Epithelial cell of prostate (primary cell): ENCODE data around the gene IL2RA.
"Not testable (repeated sequence)": the region's sequence is repeated elsewhere in the genome, so short reads cannot be mapped to it uniquely, and the experiment has no call there.

Source experiments
- DNase-seq: peaks from one replicate; pipeline ENCODE4 v3.0.0-alpha.2; 2011; ENCODE audit warnings: low read depth, low spot score
- H3K27ac ChIP-seq: fragments of 450-650 bp; 2 replicates; pipeline ENCODE4 v1.5.1; 2017; ENCODE audit warnings: mild to moderate bottlenecking

Gene IL2RA

DNA sequence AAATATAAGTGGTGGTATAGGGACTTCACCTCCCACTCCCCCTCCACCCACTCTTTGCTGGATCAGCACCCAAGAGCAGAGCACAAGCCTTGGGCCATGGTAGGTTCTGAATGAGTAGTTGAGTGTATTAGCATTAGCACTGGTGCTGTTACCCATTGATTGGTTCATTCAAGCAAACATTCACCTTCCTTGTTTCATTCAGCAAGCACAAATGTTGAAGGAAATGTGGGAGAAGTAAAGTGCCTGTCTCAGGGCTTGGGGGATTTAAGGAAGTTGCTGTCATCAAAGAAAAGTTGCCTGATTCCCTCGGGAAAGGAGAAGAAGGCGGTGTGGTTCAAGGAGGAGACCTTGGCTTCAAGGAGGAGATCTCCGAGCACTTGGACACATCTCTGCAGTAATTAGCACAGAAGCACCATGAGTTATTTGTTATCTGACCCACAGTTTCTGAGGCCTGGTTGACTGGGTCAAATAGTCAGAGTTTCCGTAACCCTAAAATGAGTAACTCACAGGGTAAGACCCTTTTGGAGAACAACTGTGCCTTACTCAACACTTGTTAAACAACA lies 17.3 kb downstream of the IL2RA start:
- no peak for DNase-seq
- H3K27ac ChIP-seq, result no peak overlapping the region

DNA sequence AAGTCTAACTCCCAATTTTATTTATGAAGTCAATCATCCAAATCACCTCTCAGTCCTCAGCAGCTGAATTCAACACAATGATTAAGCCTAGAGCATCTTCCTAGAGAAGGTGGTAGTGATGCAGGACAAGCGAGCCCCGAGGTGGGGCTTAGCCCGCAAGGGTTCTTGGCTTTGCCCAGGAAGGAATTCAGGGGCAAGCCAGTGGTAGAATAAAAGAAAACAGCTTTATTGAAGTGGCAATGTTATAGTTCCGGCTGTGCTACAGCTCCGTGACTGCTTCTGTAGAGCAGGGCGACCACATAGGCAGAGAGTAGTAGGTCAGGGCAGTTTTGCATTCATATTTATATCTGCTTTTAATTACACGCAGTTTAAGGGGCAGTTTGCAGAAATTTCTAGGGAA lies 18.1 kb downstream of the IL2RA start:
- no peak for DNase-seq
- H3K27ac ChIP-seq, result no peak overlapping the region

DNA sequence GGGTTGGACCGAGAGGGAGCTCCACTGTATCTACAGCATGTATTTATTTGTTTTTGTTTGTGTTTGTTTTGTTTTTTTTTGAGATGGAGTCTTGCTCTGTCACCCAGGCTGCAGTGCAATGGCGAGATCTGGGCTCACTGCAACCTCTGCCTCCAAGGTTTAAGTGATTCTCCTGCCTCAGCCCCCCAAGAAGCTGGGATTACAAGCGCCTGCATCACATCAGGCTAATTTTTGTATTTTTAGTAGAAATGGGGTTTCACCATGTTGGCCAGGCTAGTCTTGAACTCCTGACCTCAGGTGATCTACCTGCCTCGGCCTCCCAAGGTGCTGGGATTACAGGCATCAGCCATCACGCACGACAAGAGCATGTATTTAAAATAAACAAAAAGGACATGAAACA lies 18.8 kb downstream of the IL2RA start:
- not testable (repeated sequence) for H3K27ac ChIP-seq, DNase-seq

DNA sequence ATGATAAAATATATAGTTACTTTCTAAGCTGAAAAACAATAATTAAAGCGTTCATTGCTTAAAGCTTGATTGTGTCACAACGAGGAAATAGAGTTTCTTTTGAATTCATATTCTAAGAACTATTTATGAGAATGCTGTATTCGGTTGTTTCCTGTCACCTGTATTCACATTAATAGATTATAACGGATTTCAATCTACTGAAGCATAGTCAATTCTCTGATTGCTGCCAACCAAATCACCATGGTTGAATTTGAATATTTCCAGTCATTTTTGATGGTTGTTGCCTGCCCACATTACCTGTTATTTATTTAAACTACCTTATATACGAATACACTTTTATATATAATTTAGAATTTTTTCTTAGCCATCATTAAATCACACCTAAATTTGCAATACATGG lies 22.0 kb downstream of the IL2RA start:
- no peak overlapping the region for H3K27ac ChIP-seq

DNA sequence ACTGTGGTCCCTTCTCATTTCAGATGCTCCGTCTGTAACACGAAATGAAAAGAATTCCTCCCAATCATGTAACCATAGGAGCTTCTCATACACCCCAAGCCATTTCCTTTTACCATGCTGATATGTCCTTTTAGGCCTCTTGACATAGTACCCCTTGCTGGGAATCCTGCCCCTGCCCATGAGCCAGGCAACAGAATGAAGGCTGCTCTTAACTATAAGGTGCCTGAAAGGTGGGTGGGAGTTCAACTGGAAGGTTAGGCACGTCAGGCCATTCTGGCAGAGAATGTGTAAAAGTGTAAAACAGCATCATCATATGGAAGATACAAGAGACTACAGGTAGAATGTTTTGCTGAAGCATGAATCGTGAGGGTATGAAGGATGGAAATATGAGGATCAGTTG lies 22.5 kb downstream of the IL2RA start:
- DNase-seq, result no peak
- H3K27ac ChIP-seq, result no peak overlapping the region

More for the DNA sequence above, 22.0 kb downstream of the IL2RA start:
- DNase-seq, result no peak

DNA sequence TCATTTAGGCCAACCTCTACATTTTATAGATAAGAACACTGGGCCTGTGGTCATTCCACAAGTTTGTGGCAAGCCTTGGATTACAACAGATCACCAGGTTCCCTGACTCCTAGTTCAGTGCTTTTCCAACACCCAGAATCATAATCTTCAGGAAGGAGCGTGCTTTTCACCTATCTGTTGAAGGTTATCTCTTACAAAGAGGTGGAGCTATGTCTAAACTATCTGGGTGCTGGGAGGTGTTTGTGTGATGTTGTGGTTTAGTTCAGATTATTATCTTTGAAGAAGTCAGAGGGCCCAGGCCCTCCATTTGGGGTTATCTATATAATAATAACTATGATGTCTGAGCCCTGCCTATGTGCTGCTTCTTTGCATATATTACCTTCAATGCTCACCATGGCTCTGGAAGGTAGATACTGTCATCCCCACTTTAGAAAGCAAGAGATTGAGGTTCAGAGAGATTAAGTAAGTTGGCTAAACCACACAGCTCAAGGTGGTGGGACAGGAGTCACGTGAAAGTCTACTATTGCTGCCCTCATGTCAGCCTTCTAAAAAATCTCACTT lies 24.0 kb downstream of the IL2RA start:
- H3K27ac ChIP-seq, result no peak overlapping the region
- no peak for DNase-seq

DNA sequence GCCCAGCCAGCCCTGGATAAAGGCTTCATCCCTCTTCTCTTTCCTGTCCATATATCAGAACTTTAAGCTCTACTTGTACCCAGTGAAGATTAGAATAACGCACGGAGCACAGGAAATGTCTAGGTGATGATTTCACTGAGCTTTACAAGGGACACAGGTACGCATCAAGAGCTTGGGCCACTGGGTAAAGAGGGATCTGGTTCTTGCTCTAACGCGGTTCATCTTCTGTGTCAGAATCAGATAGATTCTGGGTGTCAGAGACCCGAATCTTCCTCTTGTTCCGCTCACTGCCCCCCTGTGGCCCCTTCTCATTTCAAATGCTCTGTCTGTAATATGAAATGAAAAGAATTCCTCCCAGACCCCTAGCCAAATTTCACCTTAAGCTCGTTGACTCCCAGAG lies 24.7 kb downstream of the IL2RA start:
- no peak overlapping the region for H3K27ac ChIP-seq
- DNase-seq, result no peak

DNA sequence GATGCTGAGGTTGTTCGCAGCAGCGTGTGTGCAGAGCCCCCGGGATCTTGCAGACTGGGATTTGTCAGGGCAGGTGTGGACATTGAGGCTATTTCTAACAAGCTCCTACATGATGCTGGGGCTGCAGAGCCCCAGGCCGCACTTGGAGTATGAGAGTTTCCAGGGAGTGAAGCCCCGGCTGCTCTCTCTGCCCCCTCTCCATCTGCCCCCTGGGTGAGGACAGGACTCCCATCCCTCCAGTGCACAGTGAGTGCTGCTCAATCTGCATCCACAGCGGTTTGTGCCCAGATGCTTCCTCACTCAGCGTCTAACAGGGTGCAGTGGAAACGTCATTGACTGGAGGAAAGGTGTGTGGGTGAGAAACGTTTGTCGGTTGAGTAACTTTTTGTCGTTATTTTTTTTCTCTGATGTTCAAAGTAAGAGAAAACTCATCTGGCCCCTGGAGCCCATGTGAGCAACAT lies 25.3 kb downstream of the IL2RA start:
- H3K27ac ChIP-seq, result no peak overlapping the region

DNA sequence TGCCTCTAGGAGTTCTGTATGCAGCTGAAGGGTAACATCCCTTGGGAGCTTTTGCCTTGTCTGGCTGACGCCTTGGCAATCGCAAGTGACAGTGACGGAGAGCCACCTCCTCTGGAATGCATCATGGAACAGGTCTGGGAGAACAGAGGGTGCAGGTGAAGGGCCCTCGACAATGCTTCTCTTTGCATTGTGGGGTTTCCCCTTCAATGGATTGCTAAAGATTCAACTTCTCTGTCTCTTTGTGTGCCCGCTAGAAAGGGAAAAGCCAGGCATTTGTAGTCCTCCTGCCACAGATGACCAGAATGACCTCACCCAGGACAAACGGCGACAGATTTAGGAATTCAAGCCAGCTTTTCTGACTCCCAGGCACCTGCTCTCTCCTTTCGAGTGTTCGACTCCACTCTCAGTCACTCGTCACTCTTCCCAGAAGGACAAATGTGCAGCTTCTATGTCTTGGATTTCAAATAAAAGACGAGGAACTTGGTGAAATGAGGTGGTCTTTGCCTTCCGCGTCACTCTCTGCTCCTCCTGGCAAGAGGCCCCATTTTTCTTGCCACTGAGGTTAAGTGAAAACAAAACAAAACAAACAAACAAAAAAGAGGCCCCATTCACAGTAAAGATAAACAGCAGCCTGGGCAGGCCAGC lies 26.1 kb downstream of the IL2RA start:
- H3K27ac ChIP-seq, result no peak overlapping the region
- no peak for DNase-seq

More for the DNA sequence above, 25.3 kb downstream of the IL2RA start:
- DNase-seq, result no peak

DNA sequence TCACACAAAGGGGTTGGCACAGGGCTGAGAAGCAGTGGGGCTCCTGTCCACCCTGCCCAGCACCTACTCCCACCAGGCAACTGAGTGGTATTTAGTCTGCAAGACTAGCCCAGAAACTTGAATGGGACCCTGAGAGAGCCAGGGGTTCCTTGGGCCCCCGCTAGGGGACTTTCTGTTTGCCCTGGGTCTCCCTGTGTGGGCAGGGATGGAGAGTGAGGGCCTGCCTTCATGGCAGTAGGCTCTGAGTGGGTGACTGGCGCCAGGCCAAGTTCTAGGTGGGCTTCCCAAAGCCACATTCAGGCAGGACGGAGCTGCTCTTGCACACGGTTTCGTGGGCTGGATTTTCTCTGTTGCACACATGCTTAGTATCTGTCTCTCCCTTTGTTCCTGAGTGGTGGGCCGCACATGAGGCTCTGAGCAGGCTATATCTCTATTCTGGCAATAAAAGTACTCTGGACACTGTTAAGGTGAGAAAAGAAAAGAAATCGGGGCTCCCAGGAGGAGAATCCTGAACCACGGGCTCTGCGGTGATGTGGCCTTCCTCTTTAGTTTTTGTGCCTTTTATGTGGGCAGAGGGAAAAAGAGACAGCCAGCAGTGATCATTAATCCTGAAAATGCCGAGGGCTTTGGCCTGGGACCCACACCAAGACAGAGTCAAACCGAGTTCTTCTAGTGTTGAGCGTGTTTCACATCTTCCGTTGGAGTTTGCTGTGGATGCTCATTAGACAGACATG lies 26.9 kb downstream of the IL2RA start:
- H3K27ac ChIP-seq, result no peak overlapping the region
- DNase-seq, result no peak

DNA sequence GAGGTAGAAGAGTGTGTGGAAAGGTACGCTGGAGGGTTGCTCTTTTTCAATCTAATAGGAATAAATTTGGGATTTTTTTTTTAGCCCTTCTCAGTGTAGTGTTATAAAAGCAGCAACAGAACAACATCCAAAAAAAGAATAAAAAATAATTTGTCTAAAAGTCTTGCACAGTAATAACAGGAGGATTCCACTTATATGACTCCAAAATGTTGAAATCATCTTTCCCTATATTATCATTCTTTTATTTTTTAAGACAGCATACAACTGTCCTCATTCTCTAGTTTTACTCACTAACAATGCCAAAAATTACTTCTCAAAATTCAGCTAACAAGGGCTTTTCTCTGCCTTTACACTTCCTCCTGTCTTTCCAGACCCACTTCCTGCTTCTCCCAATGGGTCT lies 27.8 kb downstream of the IL2RA start:
- no peak for DNase-seq
- no peak overlapping the region for H3K27ac ChIP-seq

DNA sequence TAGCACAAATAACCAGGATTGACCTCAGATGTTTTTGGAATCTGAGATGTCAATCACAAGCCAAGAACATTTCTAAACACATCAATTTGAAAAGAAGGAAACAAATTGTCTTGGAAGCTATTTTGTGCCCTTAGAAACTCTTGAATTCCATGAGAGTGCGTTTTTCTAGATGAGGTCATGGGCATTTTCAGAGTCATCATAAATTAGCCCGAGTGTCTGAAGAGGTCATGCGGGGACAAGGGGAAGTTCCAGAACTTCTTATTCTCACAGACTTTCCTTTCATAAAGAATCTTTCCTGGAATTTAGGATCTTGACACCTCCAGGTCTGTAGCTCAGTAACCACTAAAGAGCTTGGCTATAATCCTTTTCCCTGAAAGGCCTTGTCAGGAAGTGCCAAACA lies 28.2 kb downstream of the IL2RA start:
- no peak for DNase-seq
- no peak overlapping the region for H3K27ac ChIP-seq

DNA sequence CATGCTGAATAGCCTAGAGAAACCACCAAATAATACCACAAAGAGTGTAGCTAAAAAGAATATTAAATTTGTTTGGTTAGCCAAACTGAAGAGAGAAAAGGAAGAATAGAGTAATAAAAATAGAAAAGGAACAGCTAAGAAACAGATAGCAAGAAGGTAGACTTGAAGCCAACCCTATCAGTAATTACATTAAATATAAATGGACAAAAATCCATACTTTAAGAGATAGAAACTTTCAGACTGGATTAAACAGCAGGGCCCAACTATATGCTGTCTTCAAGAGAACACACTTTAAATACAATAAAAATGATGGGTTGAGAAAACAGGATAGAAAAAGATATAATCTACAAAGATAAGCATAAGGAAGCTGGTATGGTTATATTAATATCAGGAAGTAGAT lies 31.2 kb downstream of the IL2RA start:
- H3K27ac ChIP-seq, result no peak overlapping the region
- DNase-seq, result no peak

DNA sequence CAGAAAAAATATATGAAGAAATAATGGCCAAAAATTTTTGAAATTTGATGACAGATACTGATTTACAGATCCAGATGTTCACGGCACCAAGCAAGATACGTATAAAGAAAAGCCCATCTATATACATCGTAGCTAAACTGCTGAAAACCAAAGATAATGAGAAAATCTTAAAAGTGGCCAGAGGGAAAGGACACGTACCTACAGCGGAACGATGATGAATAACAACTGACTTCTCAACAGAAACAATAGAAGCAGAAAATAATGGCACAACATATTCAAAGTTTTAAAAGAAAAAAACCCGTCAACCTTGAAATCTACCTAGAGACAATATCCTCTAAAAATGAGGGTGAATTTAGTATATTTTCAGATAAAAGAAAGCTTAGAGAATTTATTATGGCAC lies 31.9 kb downstream of the IL2RA start:
- no peak overlapping the region for H3K27ac ChIP-seq
- no peak for DNase-seq

DNA sequence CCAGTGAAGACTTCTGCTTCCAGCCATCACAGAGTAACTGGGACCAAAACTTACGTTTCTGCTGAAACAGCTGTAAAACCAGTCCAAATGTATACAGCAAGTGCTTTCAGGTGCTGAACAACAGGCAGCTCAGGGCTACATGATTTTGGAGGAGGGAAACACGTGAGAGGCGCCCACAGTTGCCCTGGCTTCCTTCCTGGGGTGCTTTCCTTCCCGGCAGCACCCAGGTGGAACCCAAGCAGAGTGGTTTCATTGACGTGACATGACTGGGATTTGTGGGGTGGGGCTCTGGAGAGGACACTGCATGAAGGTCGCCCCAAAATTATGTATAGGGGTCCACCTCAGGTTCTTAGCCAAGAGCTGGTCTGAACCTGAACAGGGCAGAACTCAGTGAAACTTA lies 34.2 kb downstream of the IL2RA start:
- DNase-seq, result no peak
- H3K27ac ChIP-seq, result no peak overlapping the region

DNA sequence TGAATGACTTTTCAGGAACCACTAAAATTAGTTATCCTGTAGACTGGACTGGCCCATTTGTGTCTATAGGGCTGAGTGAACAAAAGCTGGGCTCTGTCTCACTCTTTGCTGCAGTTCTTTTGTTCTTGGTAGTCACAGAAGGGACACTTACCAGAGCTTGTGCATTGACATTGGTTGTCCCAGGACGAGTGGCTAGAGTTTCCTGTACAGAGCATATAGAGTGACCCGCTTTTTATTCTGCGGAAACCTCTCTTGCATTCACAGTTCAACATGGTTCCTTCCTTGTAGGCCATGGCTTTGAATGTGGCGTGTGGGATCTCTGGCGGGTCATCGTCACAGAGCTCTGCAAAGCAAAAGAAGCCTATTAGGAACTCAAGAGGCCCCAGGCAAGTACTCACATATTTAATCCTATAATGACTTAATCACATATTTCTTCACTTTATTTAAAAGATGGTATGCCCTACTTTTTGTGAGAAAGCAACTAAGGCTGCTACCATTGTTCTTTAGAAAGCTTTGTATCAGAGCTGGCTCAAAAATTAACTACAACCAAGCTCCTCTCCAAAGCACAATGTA lies 36.4 kb downstream of the IL2RA start:
- no peak overlapping the region for H3K27ac ChIP-seq
- DNase-seq, result no peak

DNA sequence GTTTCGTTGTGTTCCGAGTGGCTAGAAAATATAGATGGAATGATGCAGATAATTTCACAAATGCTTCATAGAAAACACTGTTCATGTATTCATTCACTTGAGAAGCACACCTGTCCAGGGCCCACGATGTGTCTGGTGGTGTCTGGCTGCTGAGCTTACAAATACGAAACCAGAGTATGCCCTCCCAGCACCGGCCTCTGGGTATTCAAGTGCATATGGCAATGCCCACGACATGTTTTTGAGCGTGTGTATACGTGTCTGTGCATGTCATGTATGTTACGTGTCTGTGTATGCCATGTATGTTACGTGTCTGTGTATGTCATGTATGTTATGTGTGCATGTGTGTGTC lies 37.9 kb downstream of the IL2RA start:
- no peak for DNase-seq
- no peak overlapping the region for H3K27ac ChIP-seq

DNA sequence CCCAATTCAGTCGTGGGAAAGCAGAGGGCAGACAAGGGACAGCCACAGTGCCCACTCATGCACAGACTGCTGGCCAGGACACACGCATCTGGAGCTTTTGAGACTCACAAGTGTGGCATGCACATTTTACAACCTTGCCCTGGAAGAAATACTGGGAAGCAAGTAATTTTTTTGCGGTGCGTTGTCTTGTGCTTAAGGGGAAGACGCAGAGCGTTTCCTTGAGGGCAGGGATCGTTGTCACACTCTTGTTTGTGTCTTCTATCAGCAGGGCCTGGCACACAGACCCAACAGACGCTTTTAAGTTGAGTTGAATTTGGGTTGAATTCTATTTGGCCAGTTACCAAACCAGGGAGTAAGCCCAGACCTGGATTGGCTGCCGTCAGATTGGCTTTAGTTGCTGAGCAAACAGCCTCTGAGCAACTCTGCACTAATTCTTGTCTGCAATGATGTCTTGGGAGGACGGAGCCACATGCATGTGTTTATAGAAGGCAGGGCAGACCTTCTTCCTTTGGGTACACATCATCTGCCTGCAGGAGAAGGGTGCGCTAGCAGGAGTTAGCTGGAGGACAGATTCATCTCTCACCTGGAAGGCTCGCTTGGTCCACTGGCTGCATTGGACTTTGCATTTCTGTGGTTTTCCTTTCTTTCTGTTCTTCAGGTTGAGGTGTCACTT lies 38.4 kb downstream of the IL2RA start:
- H3K27ac ChIP-seq, result no peak overlapping the region
- no peak for DNase-seq

DNA sequence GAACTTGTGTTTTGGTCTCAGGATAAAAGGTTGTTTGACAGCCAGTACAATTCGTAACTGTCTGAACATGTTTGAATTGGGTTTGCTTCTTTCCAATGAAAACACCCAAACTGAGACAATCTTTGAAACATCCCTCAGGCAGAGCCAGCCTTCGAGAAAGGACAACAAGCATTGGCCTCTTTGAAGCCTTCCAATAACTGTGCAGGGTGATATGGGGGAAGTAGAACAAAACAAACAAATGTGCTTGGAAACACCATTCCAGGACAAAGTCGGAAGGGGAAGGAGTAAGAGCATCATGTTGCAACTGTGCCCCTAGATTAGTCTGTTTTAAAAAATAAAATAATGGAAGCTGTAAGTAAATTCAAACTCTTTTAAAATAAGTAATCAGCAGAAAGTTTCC lies 39.5 kb downstream of the IL2RA start:
- no peak for DNase-seq
- no peak overlapping the region for H3K27ac ChIP-seq

DNA sequence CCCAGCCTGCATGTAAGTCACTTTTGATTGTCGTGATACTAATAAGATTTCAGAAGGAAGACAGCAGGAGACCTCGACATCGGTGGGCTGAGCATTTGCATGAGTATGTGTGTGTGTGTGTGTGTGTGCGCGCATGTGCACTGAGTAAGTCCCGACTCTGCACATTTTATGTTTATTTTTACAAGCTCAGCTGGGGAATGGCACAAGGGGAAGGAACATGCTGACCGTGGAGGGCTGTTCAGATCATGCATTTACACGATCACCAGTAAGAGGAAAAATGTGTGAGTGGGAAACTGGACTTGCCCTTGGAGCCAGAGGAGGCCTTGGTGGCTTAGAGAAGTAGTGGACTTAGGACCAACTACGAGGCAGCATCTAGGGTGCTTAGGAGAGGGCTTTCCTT lies 41.3 kb downstream of the IL2RA start:
- H3K27ac ChIP-seq, result no peak overlapping the region
- DNase-seq, result no peak

DNA sequence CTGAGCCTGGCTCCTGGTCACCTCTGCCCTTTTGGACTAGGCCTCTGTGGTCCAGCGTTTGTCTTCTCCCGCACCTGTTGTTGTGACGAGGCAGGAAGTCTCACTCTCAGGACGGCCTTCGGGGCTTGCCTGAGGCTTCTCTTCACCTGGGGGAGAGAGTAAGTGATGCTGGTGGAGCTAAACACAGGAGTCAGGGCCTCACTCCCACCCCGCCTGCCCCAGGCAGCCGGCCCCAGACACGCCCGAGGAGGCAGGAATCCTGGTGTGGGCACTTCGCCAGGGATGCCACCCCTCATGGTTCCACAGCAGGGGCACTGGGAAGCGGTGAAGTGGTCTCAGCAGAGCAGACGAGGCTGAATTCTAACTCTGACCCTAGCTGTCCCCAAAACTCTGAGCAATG lies 42.4 kb downstream of the IL2RA start:
- no peak for DNase-seq
- H3K27ac ChIP-seq, result no peak overlapping the region
